ENCODE results near the gene PLCB1. TPM values are rescaled to one million over a fixed set of nuclear protein-coding genes. Genes with fewer than 3 reads are reported as not detected.

Gene PLCB1
- total and polyA plus RNA-seq, 2 experiments from 2014 or later: 14.9 to 20.7 TPM

DNA sequence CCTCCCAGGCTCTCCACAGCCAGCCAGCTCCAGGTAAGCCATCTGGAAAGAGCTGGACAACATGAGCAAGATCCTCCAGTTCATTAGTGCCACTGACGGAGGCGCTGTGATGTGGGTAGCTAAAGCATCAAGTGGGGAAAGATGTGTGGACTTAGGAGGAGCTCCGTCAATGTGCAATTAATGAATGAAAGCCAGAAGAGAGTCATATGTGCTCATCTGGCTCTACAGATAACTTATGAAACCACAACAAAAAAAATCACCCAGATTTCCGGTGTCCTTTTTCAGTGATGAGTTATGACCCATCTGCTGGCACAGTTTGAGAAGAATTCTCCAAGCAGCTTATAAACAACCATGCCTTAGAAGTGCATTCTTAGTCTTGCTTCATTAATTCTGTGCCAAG lies 625.1 kb downstream of the PLCB1 start:
- H2AFZ ChIP-seq: no peak overlapping the region
- Mint-ChIP-seq H3K4me3 (no peak overlapping the region), H3K4me1 (no peaks in the 10 kb centered on the region), H3K27me3 (ENCODE audit: insufficient read depth, low read depth, poor library complexity) (peaks cover 2% of the 10 kb centered on the region), H3K9me3 (no peaks in the 10 kb centered on the region), H3K27ac (no peak overlapping the region), H3K36me3 (ENCODE audit: low read depth) (no peaks in the 10 kb centered on the region)
- no peak overlapping the region for H3K4me3 ChIP-seq
- no peaks in the 10 kb centered on the region for H3K27me3 ChIP-seq (ENCODE audit: insufficient read depth)
- no peaks in the 10 kb centered on the region for H4K20me1 ChIP-seq (replicated peaks; ENCODE audit: insufficient read depth)
- ATAC-seq: no peak
- no peak for DNase-seq (ENCODE audit: low spot score)
- no peaks in the 10 kb centered on the region for H3K36me3 ChIP-seq (ENCODE audit: insufficient read depth)
- TF ChIP-seq CREB1 (CRISPR knock-in tag; IDR thresholded peaks at IDR 0.05; ENCODE audit: low read depth): no peak
- no peak for TF ChIP-seq POLR2AphosphoS5 (IDR thresholded peaks at IDR 0.05; ENCODE audit: low read depth)
- TF ChIP-seq JUNB (IDR thresholded peaks at IDR 0.05; ENCODE audit: unreplicated experiment): no peak
- TF ChIP-seq NANOG (IDR thresholded peaks at IDR 0.05; ENCODE audit: borderline replicate concordance): no peak
- TF ChIP-seq, protein P1, sequence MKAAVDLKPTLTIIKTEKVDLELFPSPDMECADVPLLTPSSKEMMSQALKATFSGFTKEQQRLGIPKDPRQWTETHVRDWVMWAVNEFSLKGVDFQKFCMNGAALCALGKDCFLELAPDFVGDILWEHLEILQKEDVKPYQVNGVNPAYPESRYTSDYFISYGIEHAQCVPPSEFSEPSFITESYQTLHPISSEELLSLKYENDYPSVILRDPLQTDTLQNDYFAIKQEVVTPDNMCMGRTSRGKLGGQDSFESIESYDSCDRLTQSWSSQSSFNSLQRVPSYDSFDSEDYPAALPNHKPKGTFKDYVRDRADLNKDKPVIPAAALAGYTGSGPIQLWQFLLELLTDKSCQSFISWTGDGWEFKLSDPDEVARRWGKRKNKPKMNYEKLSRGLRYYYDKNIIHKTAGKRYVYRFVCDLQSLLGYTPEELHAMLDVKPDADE (IDR thresholded peaks at IDR 0.05): no peak
- TF ChIP-seq ZNF331 (CRISPR knock-in tag; IDR thresholded peaks at IDR 0.05; ENCODE audit: low read depth): no peak
- H3K4me2 ChIP-seq: no peak overlapping the region
- H3K4me1 ChIP-seq (ENCODE audit: insufficient read depth): no peaks in the 10 kb centered on the region
- H3K9me2 ChIP-seq (ENCODE audit: insufficient read depth): no peaks in the 10 kb centered on the region
- H3F3A ChIP-seq (replicated peaks; ENCODE audit: low read depth): no peaks in the 10 kb centered on the region
- no peaks in the 10 kb centered on the region for H3K79me2 ChIP-seq (replicated peaks; ENCODE audit: insufficient read depth)
- no peak overlapping the region for H3K27ac ChIP-seq (ENCODE audit: low read depth)

DNA sequence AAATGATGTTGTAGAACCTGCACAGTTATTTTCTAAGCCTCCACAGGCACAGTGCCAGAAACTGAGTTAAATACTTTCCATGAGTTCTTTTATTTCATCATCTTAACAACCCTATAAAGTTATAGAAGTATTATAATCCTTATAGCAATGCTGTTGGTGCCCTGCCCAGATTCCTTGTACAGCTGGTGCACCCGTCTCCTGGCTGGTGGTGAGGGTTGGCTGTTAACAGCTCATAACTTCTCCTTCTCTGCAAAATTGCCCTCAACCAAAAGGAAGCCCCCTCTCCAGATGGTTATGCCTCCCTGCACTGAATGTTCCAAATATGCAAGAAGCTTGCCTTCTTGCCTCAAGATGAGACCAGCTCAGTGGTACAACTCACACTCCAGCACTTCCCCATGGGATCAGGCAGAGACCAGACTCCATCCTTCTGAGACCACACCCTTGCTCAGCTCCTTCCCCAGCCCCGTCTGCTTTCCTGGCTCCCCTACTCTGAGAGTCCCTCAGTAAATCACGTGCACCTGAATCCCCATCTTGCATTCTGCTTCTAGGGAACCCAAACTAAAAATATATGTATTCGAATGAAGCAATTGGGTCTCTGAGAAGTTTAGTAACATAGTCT lies 632.4 kb downstream of the PLCB1 start:
- no peaks in the 10 kb centered on the region for H3K4me1 Mint-ChIP-seq
- no peak for ATAC-seq
- TF ChIP-seq ZNF331 (CRISPR knock-in tag; IDR thresholded peaks at IDR 0.05; ENCODE audit: low read depth): no peak
- no peak for TF ChIP-seq CREB1 (CRISPR knock-in tag; IDR thresholded peaks at IDR 0.05; ENCODE audit: low read depth)
- TF ChIP-seq POLR2AphosphoS5 (IDR thresholded peaks at IDR 0.05; ENCODE audit: low read depth): no peak
- TF ChIP-seq, protein P1 (IDR thresholded peaks at IDR 0.05): no peak
- TF ChIP-seq EZH2 (IDR thresholded peaks at IDR 0.05; ENCODE audit: low read depth, unreplicated experiment): no peak
- TF ChIP-seq, protein P2, sequence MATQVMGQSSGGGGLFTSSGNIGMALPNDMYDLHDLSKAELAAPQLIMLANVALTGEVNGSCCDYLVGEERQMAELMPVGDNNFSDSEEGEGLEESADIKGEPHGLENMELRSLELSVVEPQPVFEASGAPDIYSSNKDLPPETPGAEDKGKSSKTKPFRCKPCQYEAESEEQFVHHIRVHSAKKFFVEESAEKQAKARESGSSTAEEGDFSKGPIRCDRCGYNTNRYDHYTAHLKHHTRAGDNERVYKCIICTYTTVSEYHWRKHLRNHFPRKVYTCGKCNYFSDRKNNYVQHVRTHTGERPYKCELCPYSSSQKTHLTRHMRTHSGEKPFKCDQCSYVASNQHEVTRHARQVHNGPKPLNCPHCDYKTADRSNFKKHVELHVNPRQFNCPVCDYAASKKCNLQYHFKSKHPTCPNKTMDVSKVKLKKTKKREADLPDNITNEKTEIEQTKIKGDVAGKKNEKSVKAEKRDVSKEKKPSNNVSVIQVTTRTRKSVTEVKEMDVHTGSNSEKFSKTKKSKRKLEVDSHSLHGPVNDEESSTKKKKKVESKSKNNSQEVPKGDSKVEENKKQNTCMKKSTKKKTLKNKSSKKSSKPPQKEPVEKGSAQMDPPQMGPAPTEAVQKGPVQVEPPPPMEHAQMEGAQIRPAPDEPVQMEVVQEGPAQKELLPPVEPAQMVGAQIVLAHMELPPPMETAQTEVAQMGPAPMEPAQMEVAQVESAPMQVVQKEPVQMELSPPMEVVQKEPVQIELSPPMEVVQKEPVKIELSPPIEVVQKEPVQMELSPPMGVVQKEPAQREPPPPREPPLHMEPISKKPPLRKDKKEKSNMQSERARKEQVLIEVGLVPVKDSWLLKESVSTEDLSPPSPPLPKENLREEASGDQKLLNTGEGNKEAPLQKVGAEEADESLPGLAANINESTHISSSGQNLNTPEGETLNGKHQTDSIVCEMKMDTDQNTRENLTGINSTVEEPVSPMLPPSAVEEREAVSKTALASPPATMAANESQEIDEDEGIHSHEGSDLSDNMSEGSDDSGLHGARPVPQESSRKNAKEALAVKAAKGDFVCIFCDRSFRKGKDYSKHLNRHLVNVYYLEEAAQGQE (IDR thresholded peaks at IDR 0.05; ENCODE audit: unreplicated experiment): no peak
- TF ChIP-seq JUNB (IDR thresholded peaks at IDR 0.05; ENCODE audit: unreplicated experiment): no peak
- TF ChIP-seq STAT1 (IDR thresholded peaks at IDR 0.05; ENCODE audit: unreplicated experiment): no peak
- no peak for TF ChIP-seq ZNF114 (CRISPR knock-in tag; IDR thresholded peaks at IDR 0.05)
- TF ChIP-seq, protein P3, sequence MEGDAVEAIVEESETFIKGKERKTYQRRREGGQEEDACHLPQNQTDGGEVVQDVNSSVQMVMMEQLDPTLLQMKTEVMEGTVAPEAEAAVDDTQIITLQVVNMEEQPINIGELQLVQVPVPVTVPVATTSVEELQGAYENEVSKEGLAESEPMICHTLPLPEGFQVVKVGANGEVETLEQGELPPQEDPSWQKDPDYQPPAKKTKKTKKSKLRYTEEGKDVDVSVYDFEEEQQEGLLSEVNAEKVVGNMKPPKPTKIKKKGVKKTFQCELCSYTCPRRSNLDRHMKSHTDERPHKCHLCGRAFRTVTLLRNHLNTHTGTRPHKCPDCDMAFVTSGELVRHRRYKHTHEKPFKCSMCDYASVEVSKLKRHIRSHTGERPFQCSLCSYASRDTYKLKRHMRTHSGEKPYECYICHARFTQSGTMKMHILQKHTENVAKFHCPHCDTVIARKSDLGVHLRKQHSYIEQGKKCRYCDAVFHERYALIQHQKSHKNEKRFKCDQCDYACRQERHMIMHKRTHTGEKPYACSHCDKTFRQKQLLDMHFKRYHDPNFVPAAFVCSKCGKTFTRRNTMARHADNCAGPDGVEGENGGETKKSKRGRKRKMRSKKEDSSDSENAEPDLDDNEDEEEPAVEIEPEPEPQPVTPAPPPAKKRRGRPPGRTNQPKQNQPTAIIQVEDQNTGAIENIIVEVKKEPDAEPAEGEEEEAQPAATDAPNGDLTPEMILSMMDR (conservative IDR thresholded peaks at IDR 0.05; ENCODE audit: low read depth in 2 of 2): no peak

More for the DNA sequence above, 632.4 kb downstream of the PLCB1 start:
- Histone ChIP-seq H3K27ac (ENCODE audit: low read depth) (no peak overlapping the region), H3K4me1 (ENCODE audit: insufficient read depth) (no peaks in the 10 kb centered on the region), H3F3A (replicated peaks; ENCODE audit: low read depth) (no peaks in the 10 kb centered on the region), H3K4me2 (no peak overlapping the region), H4K20me1 (replicated peaks; ENCODE audit: insufficient read depth) (no peaks in the 10 kb centered on the region), H3K4me3 (no peak overlapping the region), H3K9me2 (ENCODE audit: insufficient read depth) (no peaks in the 10 kb centered on the region), H3K27me3 (ENCODE audit: insufficient read depth) (no peaks in the 10 kb centered on the region), H2AFZ (no peak overlapping the region), H3K36me3 (ENCODE audit: insufficient read depth) (no peaks in the 10 kb centered on the region), H3K79me2 (replicated peaks; ENCODE audit: insufficient read depth) (no peaks in the 10 kb centered on the region)
- Mint-ChIP-seq H3K27ac (no peak overlapping the region), H3K36me3 (ENCODE audit: low read depth) (no peaks in the 10 kb centered on the region), H3K27me3 (ENCODE audit: insufficient read depth, low read depth, poor library complexity) (no peaks in the 10 kb centered on the region), H3K4me3 (no peak overlapping the region), H3K9me3 (no peaks in the 10 kb centered on the region)
- DNase-seq (ENCODE audit: low spot score): no peak
